A673 (cell line): Measurements from ENCODE around the gene PSMF1. TPM values are rescaled to one million over a fixed set of nuclear protein-coding genes. Genes with fewer than 3 reads are reported as not detected.

Experiments used
- BruUV-seq: library from RNA; stranded (reverse); fragments of 400-500 nt; replicated peaks from 2 replicates; lab custom pipeline; 2021; lab: Mats Ljungman, UMichigan
- CTCF ChIA-PET: fragments of 300-600 bp; sonication (Branson Sonifier 250); formaldehyde crosslinking; loops from one replicate; lab custom pipeline; 2022; ENCODE audit warnings: antibody characterized with exemption; lab: Charles Lee
- POLR2A ChIA-PET: fragments of 300-600 bp; sonication (Branson Sonifier 250); formaldehyde crosslinking; loops from one replicate; lab custom pipeline; 2022; ENCODE audit warnings: antibody characterized with exemption; ENCODE audit not compliant: low non-redundant PET; lab: Charles Lee
- DNase-seq: peaks from one replicate; pipeline ENCODE4 v3.0.0-alpha.2; 2015; ENCODE audit warnings: low spot score
- H3K27ac ChIP-seq: fragments of 200-600 bp; sonication (generic); 2 replicates; pipeline ENCODE4 v1.5.1; 2016; ENCODE audit warnings: mixed run types, low read depth, mild to moderate bottlenecking, mixed read lengths, antibody characterized with exemption, low read length; ENCODE audit not compliant: poor library complexity, severe bottlenecking
- H3K27me3 ChIP-seq: fragments of 200-600 bp; sonication (generic); replicated peaks from 2 replicates; pipeline ENCODE4 v1.6.1; 2017; ENCODE audit warnings: mixed run types, low read depth, mild to moderate bottlenecking, mixed read lengths, antibody characterized with exemption, low read length; ENCODE audit not compliant: insufficient read depth, poor library complexity
- H3K36me3 ChIP-seq: fragments of 200-600 bp; sonication (generic); 2 replicates; pipeline ENCODE4 v1.6.1; 2016; ENCODE audit warnings: mixed run types, mild to moderate bottlenecking, mixed read lengths, antibody characterized with exemption, low read length; ENCODE audit not compliant: insufficient read depth, poor library complexity, severe bottlenecking
- H3K4me1 ChIP-seq: fragments of 200-600 bp; sonication (generic); 2 replicates; pipeline ENCODE4 v1.6.1; 2017; ENCODE audit warnings: mixed run types, mild to moderate bottlenecking, mixed read lengths, antibody characterized with exemption, low read length; ENCODE audit not compliant: insufficient read depth, poor library complexity, severe bottlenecking
- H3K4me3 ChIP-seq: fragments of 200-600 bp; sonication (generic); 2 replicates; pipeline ENCODE4 v1.5.1; 2016; ENCODE audit warnings: low read depth, mixed run types, mild to moderate bottlenecking, mixed read lengths, low read length; ENCODE audit not compliant: poor library complexity, severe bottlenecking
- H3K9me3 ChIP-seq: fragments of 200-600 bp; sonication (generic); 2 replicates; pipeline ENCODE4 v1.6.1; 2016; ENCODE audit warnings: mixed run types, low read depth, mild to moderate bottlenecking, mixed read lengths, antibody characterized with exemption, low read length; ENCODE audit not compliant: poor library complexity, severe bottlenecking
- CTCF ChIP-seq: fragments of 300-800, 200-600 bp; sonication (generic); conservative IDR thresholded peaks from 2 replicates; pipeline ENCODE4 v1.5.1; 2017; ENCODE audit warnings: low read depth, mild to moderate bottlenecking, antibody characterized with exemption, low read length, moderate library complexity, mixed read lengths
- EZH2 ChIP-seq: fragments of 200-600 bp; sonication (generic); IDR thresholded peaks from 2 replicates; pipeline ENCODE4 v1.6.1; 2017; ENCODE audit warnings: borderline replicate concordance, low read depth, mild to moderate bottlenecking, mixed read lengths, antibody characterized with exemption, low read length; ENCODE audit not compliant: poor library complexity, severe bottlenecking
- intact Hi-C: fragments of 100-400 bp; cut with micrococcal nuclease; formaldehyde crosslinking; loops from one replicate; pipeline ENCODE4 v1.10.0; 2022; ENCODE audit not compliant: unreplicated experiment
- total RNA-seq: library from RNA; stranded (reverse); gene quantifications from 2 replicates; pipeline ENCODE4 v1.2.3, GENCODE V29; 2021

PSMF1 gene
- total RNA-seq, 1 experiment from 2014 or later, result 130 TPM

DNA sequence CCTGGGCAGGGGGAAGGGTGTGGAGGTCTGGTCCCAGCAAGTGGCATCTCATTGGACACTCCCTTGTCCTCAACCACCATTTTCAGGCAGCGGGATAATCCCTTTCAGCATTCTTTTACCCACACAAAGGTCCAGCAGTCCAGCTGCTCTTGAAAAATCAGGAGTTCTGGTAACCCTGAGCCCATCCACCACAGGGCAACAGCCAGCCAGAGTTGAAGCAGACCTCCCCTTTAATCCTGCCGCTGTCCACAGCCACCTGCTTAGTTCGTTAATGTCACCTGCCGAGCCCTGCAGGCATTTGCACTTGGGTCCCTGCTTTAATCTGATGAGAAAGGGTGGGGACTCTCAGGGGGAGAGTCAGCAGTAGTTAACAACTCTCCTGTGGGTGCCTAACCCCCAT, 55.3 kb downstream of the PSMF1 start:
- Histone ChIP-seq H3K27me3 (no peaks in the 10 kb centered on the region), H3K36me3 (no peaks in the 10 kb centered on the region), H3K4me1 (no peaks in the 10 kb centered on the region), H3K27ac (no peak overlapping the region), H3K4me3 (no peak overlapping the region), H3K9me3 (no peaks in the 10 kb centered on the region)
- TF ChIP-seq CTCF (no peak), EZH2 (no peak)
- CTCF ChIA-PET, result no interaction called here
- intact Hi-C loops, result no loop called here
- POLR2A ChIA-PET, result no interaction called here
- no peak for DNase-seq
- BruUV-seq, result no TSS peak

- no peaks in the 10 kb centered on the region for H3K27me3 ChIP-seq
- ChIA-PET POLR2A (no interaction called here), CTCF (no interaction called here)
- no peak overlapping the region for H3K27ac ChIP-seq
- DNase-seq, result no peak
- H3K9me3 ChIP-seq, result no peaks in the 10 kb centered on the region
- H3K4me1 ChIP-seq, result no peaks in the 10 kb centered on the region
- H3K36me3 ChIP-seq, result no peaks in the 10 kb centered on the region
- TF ChIP-seq EZH2 (no peak), CTCF (no peak)
- H3K4me3 ChIP-seq, result no peak overlapping the region
- intact Hi-C loops, result no loop called here
- BruUV-seq, result no TSS peak
These were observed 56.4 kb downstream of the PSMF1 start for GRCh38 chr20:1174787-1175186.

DNA sequence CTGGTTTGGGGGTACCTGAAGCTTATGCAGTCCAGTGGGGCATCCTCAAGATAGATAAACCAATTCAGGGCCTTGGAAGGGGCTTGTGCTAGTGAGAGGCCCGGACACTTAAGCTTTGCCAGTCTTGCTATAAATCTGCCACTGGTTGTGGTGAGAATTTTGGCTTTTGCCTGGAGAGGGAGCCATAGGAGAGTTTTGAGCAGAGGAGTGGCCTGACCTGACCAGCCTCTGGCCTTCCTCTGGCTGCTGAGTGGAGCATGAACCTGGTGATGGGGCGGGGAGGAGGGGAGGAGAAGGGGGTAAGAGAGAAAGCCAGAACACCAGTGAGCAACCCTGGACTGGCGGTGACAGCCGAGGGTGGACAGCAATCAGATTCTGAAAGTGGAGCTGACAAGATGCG, 59.3 kb downstream of the PSMF1 start:
- Histone ChIP-seq H3K4me3 (no peak overlapping the region), H3K27ac (no peak overlapping the region), H3K27me3 (peaks cover under 1% of the 10 kb centered on the region), H3K9me3 (no peaks in the 10 kb centered on the region), H3K36me3 (no peaks in the 10 kb centered on the region), H3K4me1 (no peaks in the 10 kb centered on the region)
- POLR2A ChIA-PET, result no interaction called here
- BruUV-seq, result no TSS peak
- CTCF ChIA-PET, result no interaction called here
- DNase-seq, result no peak
- TF ChIP-seq CTCF (no peak), EZH2 (no peak)
- intact Hi-C loops, result no loop called here
